ENCODE measurements around the gene FGF3. TPM values are rescaled to one million over a fixed set of nuclear protein-coding genes. Genes with fewer than 3 reads are reported as not detected.
A peak's percentile ranks its signal among the peaks of the same experiment; 100 is the strongest.

The FGF3 gene
- polyA plus RNA-seq, 3 donors: not detected

DNA sequence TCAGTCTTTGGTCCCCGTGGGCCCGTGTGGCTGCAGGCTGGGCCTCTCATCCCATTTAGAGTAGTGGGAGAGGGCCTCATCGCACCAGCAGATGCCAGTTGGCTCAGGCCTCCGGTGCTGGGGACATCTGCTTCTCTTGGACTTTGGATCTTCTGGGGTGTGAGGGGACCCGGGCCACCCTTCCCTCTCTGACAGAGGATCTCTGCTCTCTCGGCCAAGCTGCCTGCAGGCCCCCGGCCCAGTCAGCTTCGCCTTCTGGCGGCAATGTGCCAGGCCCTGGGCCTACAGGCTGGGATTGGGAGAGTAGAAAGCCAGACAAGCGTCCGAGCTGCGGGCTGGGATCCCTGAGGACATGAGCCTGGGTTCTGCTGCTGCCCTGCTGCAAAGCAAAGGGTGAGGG lies 15.0 kb upstream of the FGF3 start:
- Histone ChIP-seq H3K4me1 (ENCODE audit: control insufficient read depth in 1 of 2, insufficient read depth in 2 of 2, low read length in 2 of 2) (no peaks in the 10 kb centered on the region), H4K20me1 (ENCODE audit: insufficient read depth, low read length) (no peaks in the 10 kb centered on the region), H3K27me3 (ENCODE audit: control insufficient read depth in 2 of 2, insufficient read depth in 2 of 2, low read length in 2 of 2) (peaks cover 0 to 33% of the 10 kb centered on the region in 2 donors), H3K9me3 (replicated peaks in 1 of 2; ENCODE audit: control insufficient read depth in 1 of 2, insufficient read depth in 1 of 2, low read length in 2 of 2) (no peaks in the 10 kb centered on the region), H3K4me2 (replicated peaks; ENCODE audit: extremely low read depth, low read length, poor library complexity, severe bottlenecking) (no peak overlapping the region), H3K36me3 (replicated peaks in 1 of 2; ENCODE audit: control insufficient read depth in 1 of 2, insufficient read depth in 2 of 2, low read length in 2 of 2) (no peaks in the 10 kb centered on the region), H3K79me2 (ENCODE audit: insufficient read depth, low read length) (no peaks in the 10 kb centered on the region), H3K9ac (ENCODE audit: insufficient read depth, low read length, poor library complexity, severe bottlenecking) (no peak overlapping the region), H2AFZ (ENCODE audit: insufficient read depth, low read depth, low read length, poor library complexity, severe bottlenecking) (no peak overlapping the region), H3K27ac (ENCODE audit: low read depth in 1 of 2, low read length in 2 of 2) (no peak overlapping the region), H3K4me3 (replicated peaks in 1 of 3; ENCODE audit: low read depth in 2 of 3, low read length in 3 of 3) (no peak overlapping the region)
- no peak for DNase-seq
- Mint-ChIP-seq H3K9me3 (peaks cover 0 to 5% (median 0%) of the 10 kb centered on the region in 7 donors), H3K4me1 (no peaks in the 10 kb centered on the region), H3K27ac (no peak overlapping the region), H3K36me3 (no peaks in the 10 kb centered on the region), H3K4me3 (peak overlapping the region in 1 of 2 donors; percentile 57), H3K27me3 (ENCODE audit: low read depth in 3 of 3) (peaks cover 34 to 44% (median 37%) of the 10 kb centered on the region in 3 donors)
- TF ChIP-seq, protein P1, sequence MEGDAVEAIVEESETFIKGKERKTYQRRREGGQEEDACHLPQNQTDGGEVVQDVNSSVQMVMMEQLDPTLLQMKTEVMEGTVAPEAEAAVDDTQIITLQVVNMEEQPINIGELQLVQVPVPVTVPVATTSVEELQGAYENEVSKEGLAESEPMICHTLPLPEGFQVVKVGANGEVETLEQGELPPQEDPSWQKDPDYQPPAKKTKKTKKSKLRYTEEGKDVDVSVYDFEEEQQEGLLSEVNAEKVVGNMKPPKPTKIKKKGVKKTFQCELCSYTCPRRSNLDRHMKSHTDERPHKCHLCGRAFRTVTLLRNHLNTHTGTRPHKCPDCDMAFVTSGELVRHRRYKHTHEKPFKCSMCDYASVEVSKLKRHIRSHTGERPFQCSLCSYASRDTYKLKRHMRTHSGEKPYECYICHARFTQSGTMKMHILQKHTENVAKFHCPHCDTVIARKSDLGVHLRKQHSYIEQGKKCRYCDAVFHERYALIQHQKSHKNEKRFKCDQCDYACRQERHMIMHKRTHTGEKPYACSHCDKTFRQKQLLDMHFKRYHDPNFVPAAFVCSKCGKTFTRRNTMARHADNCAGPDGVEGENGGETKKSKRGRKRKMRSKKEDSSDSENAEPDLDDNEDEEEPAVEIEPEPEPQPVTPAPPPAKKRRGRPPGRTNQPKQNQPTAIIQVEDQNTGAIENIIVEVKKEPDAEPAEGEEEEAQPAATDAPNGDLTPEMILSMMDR (IDR thresholded peaks at IDR 0.05): no peak
- WGBS (ENCODE audit: insufficient coverage): 94% methylated on average over 9 of the region's 12 CpGs
- intact Hi-C loops (cut with micrococcal nuclease): no loop called here

DNA sequence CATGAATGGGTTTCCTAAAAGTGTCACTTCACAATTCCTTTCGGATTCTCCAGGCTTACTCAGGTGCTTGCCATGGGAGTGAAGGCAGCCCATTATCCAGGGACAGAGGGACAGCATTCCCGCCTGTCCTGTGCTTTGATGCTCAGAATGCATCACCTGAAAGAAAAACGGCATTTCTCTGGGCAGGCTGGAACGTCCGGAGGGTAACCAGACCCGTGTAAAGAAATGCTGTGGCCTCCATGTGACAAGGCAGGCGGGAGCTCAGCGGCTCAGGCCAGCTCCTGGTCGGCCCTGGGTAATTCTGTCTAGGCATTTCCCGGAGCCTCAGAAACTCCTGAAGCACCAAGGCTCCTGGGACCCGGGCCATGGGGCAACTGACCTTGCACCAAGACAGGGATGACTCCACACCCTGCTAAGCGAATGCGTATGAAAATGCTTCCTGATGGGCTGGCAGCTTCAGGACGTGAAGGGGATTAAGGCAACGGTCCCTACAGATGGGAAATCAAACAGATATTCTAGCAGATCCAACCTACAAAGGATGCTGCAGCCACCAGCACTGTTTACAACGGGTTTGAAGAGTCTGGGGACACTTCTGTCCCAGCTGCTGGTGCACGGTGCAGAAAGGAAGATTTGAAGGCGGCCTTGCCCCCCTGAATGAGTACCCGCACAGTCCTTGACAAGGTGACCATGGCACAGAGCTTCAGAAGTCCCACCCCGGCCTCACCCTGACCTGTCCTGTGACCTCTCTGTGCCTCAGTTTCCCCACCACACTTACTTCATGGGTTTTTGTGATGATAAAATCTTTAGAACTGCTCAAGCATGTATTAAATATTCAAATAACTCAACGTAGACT lies 13.6 kb upstream of the FGF3 start:
- Histone ChIP-seq H3K9ac (ENCODE audit: insufficient read depth, low read length, poor library complexity, severe bottlenecking) (no peak overlapping the region), H3K9me3 (replicated peaks in 1 of 2; ENCODE audit: control insufficient read depth in 1 of 2, insufficient read depth in 1 of 2, low read length in 2 of 2) (no peaks in the 10 kb centered on the region), H3K36me3 (replicated peaks in 1 of 2; ENCODE audit: control insufficient read depth in 1 of 2, insufficient read depth in 2 of 2, low read length in 2 of 2) (no peaks in the 10 kb centered on the region), H3K4me2 (replicated peaks; ENCODE audit: extremely low read depth, low read length, poor library complexity, severe bottlenecking) (no peak overlapping the region), H3K27me3 (ENCODE audit: control insufficient read depth in 2 of 2, insufficient read depth in 2 of 2, low read length in 2 of 2) (peaks cover 0 to 33% of the 10 kb centered on the region in 2 donors), H3K27ac (ENCODE audit: low read depth in 1 of 2, low read length in 2 of 2) (no peak overlapping the region), H3K79me2 (ENCODE audit: insufficient read depth, low read length) (no peaks in the 10 kb centered on the region), H3K4me3 (replicated peaks in 1 of 3; ENCODE audit: low read depth in 2 of 3, low read length in 3 of 3) (no peak overlapping the region), H3K4me1 (ENCODE audit: control insufficient read depth in 1 of 2, insufficient read depth in 2 of 2, low read length in 2 of 2) (no peaks in the 10 kb centered on the region), H2AFZ (ENCODE audit: insufficient read depth, low read depth, low read length, poor library complexity, severe bottlenecking) (no peak overlapping the region), H4K20me1 (ENCODE audit: insufficient read depth, low read length) (no peaks in the 10 kb centered on the region)
- Mint-ChIP-seq H3K9me3 (peaks cover 0 to 5% (median 0%) of the 10 kb centered on the region in 7 donors), H3K27me3 (ENCODE audit: low read depth in 3 of 3) (peaks cover 36 to 43% (median 38%) of the 10 kb centered on the region in 3 donors), H3K4me3 (no peak overlapping the region), H3K36me3 (no peaks in the 10 kb centered on the region), H3K27ac (no peak overlapping the region), H3K4me1 (no peaks in the 10 kb centered on the region)
- intact Hi-C loops (cut with micrococcal nuclease): no loop called here
- no peak for DNase-seq
- WGBS (ENCODE audit: insufficient coverage): 34% methylated on average over 17 of the region's 21 CpGs
- TF ChIP-seq, protein P1 (IDR thresholded peaks at IDR 0.05): no peak
